HG02588 (cell line): ENCODE measurements around the gene RBMS2.

Source experiments
- ATAC-seq: cut with Tn5 transposase; IDR thresholded peaks from one replicate; pipeline ENCODE4 v1.9.1; 2021; ENCODE audit warnings: mild to moderate bottlenecking, moderate library complexity; ENCODE audit not compliant: unreplicated experiment

RBMS2 gene

DNA sequence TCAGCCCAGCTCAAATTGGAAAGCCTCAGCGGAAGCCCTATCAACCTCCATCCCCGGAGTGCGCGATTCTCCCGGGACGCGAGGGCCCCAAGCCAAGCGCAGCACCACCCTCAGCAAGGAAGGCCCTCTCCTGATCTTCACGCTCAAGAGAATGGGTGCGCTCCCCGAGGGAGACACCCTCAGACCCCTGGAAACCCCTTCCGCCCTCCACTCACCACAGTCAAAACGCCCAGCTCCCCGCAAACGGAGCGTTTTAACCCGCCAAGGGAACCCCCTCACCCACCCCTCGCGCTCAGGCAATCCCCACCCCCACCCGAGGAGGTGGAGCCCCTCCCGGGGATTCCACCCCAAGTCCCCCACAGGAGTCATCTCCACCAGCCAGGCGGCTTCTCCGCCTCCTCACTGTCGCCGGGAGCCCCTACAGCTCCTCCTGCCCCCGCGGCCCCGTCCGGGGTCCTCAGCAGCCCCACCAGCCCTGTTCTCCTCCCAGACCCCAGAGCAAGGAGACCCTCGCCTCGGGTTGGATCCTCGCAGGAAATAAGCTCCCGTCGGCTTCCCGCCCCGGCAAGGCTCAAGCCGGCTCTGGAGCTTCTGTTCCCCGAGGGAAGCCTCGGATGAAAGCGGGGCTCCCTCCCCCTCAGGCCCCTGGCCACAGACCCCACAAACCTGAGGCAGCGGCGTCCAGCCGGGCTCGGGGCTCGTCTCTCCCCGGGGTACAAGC lies 108.0 kb downstream of the RBMS2 start:
- no peak for ATAC-seq

DNA sequence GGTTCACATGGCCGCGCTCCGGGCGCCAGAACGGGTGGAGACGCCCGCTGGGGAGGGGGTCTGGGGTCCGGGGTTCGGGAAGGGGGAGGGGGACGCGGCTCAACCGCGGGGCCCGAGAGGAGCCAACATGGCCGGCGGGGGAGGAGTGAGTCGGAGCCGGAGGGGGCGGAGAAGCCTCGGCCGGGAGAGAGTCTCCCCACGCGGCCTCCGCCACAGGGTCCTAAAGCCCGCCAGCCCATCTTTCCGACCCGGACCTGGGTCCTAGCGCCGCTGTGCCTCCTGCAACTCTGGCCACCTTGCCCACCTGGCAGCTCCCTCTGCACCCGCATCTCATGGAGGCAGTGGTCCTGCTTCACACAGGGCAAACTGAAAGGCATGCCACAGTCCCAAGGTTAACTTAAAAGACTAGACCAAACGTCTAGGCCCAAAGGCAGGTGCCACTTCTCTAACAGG lies 108.6 kb downstream of the RBMS2 start, which contains the start of gene BAZ2A:
Gene BAZ2A, minus strand, starts transcription at position 147 of the 453 bp plus-strand sequence. CDS start 12,796 bp downstream, outside the sequence.
- ATAC-seq, result peak; percentile 51

GRCh38 chr12:56631790-56632700 lies 110.4 kb downstream of the RBMS2 start:
- ATAC-seq, result no peak

- no peak for ATAC-seq
These were observed 111.3 kb downstream of the RBMS2 start for GRCh38 chr12:56632701-56633467.

DNA sequence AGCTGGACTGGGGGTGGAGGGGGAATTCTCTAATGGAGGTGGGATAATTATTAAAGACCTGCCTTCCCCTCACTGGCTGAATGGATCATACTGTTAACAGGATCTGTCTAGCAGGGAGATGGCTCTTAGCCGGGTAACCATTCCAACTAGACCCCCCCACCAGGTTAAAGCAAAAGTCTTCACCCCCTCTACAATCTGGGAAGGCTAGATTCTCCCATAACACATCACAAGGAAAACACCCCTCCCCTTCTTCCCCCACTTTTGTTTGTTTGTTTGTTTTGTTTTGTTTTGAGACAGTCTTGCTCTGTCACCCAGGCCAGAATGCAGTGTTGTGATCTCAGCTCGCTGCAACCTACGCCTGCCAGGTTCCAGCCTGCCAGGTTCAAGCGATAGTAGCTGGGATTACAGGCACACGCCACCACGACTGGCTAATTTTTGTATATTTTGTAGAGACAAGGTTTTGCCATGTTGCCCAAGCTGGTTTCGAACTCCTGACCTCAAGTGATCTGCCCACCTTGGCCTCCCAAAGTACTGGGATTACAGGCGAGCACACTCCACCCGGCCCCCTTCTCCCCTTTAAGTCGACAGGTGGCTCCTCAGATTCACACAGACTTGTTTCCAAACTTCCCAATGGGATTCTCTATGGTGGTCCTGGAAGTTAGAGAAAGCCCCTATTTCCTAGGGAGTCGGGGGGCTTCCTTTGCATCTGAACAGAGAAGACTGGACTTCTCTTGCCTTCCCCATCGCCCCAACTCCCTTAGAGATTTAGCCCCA lies 112.0 kb downstream of the RBMS2 start:
- ATAC-seq, result no peak

- ATAC-seq, result no peak
These were observed 112.7 kb downstream of the RBMS2 start for GRCh38 chr12:56634242-56634836.

- peak; percentile 21 for ATAC-seq
These were observed 113.5 kb downstream of the RBMS2 start for GRCh38 chr12:56634837-56635791.

GRCh38 chr12:56635806-56636674 lies 114.4 kb downstream of the RBMS2 start:
- ATAC-seq, result peak; percentile 46

GRCh38 chr12:56636675-56637540 lies 115.3 kb downstream of the RBMS2 start:
- peak; percentile 56 for ATAC-seq

DNA sequence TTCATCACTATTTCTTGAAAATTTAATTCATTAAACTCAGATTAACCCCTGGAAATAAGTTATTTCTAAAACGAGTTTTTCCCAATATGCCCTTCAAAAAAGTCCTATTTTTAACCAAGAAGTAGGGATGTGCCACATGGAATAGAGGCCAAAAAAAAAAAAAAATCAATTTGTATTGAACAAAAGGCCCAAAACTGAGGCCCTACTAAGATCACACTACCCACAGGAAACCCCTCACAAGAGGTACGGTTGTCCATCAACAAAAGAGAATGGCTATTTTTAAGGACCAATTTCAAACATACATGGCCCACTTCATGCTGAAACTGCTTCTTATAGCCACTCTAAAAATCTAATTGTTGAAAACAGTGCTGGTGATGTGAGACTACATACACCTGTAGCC lies 116.0 kb downstream of the RBMS2 start:
- ATAC-seq, result no peak

GRCh38 chr12:56641219-56641618 lies 119.6 kb downstream of the RBMS2 start:
- ATAC-seq, result no peak

GRCh38 chr12:56644654-56645053 lies 123.0 kb downstream of the RBMS2 start:
- no peak for ATAC-seq

DNA sequence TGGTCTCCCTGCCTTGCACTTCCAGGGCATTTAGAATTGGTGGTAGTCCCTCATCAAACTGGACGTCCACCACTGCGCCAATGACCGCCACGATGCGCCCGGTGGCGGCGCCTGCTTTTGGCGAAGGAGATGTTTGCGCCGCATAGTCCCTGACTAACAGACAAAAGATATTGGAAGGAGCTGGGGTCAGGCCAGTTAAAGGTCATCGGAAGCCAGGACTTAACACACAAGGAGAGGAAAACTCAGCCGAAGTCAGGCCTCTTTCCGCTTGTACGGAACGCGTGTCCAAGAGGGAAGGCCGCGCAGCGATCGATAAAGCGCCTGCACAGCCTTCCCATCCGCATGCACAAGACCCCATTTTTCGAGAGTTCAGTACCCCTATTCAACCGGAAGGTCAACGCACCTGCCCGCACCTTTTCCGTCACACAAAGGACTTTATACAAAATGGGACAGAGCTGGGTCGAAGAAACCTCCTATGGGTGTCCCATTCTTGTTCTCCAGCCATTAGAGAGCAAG lies 123.6 kb downstream of the RBMS2 start:
- ATAC-seq, result no peak
